ENCODE results near the gene SLC26A1.
A peak's percentile ranks its signal among the peaks of the same experiment; 100 is the strongest.
"Not testable (repeated sequence)": the region's sequence is repeated elsewhere in the genome, so short reads cannot be mapped to it uniquely, and the experiment has no call there.

The SLC26A1 gene

GRCh38 chr4:982814-983213 lies 10.4 kb downstream of the SLC26A1 start:
- no peak for DNase-seq (ENCODE audit: low spot score)

DNA sequence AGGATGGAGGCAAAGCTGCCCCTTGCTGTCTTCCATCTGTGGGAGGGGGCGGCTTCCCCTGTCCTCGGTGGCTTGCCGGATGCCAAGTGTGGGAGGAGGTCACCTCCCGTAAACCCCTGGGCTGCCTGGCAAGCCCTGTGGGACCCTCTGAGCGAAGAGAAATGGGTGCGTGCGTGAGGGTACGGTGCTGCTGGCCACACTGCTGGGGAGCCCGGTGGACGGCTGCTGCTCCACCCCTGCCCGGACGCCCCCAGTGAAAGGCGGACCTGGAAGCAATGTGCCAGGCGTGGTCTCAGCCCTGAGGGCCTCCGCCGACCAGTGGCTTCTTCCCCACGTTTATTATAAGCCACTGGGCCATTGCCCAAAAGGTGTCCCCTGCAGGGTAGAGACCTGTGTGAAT lies 10.9 kb downstream of the SLC26A1 start:
- DNase-seq (ENCODE audit: low spot score) = no peak

DNA sequence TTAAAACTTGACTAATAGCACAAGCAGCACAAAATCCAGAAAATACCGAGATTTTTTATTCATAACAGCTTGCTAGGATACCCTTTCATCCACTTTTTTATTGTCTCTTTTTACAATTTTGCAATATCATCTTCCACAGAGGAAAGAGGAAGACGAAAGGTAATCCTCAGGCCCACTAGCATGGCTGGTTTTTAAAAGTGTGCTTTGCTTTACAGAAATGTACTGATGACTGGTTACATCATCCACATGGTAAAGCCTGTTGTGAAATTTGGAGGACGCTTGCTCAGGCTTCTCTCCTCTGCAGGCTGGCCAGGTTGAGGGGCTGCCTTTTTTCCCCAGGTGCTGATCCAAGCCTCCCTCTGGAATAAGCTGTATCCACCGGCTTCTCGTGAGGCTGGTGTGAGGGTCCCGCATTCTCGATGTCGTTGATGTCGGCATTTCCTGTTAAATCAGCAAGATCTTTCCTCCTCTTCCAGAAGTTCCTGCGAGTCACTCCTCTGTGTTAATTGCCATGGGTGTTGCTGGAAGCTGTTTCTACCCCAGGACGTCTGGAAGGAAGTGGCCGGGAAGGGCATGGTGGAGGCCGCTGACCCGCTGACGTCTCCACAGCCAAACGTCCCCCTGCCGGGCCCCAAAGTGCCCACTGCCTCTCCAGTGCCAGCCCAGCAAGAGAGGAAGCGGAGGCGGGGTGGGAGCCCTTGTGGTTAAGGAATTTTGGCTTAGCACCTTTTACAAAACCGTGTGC lies 14.1 kb downstream of the SLC26A1 start:
- DNase-seq (ENCODE audit: low spot score) = no peak

GRCh38 chr4:976016-976415 lies 17.2 kb downstream of the SLC26A1 start:
- not testable (repeated sequence) for DNase-seq (ENCODE audit: low spot score)

- DNase-seq (ENCODE audit: low spot score) = no peak
These were observed 18.5 kb downstream of the SLC26A1 start for GRCh38 chr4:974668-975067.

GRCh38 chr4:973431-974397 lies 19.5 kb downstream of the SLC26A1 start, which contains the start of gene DGKQ:
DGKQ (minus strand) TSS chr4:973569; CDS start chr4:973482, 87 bp downstream.
- DNase-seq (ENCODE audit: low spot score) = peak; percentile 100

DNA sequence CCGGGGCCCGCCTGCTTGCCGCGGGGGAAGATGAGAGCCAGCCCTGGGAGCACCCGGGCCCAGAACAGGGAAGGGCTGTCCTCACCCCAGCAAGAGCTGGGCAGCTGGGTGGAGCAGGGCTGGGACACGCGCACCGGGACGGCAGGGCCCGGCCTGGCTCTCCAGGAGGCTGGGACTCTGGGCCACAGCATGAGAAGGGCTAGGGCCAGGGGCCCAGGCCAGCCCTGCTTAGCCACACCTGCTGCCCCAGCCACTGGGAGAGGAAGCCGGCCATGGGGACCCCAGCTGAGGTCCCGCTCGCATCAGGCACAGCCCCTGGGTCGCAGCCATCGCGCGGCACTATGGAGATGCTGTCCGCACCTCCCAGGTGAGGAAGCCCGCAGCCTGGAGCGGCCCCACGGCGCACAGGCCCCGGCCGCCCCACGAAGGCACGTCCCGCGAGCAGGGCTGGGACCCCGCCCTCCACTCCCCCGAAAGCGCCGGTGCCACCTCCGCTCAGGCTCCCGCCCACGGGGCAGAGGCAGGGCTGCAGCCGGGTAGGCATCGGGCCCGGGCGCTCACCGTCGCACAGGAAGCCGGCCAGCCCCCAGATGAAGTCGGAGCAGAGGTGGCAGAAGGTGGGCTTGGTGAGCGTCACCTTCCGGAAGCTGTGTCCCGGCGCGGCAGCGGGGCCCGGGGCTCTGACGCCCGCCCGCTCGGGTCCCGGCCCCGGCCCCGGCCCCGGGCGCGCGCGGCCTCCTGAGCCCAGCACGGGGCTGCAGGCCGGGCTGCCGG lies 20.4 kb downstream of the SLC26A1 start:
- peak; percentile 65 for DNase-seq (ENCODE audit: low spot score)

- no peak for DNase-seq (ENCODE audit: low spot score)
These were observed 21.3 kb downstream of the SLC26A1 start for GRCh38 chr4:971666-972500.

DNA sequence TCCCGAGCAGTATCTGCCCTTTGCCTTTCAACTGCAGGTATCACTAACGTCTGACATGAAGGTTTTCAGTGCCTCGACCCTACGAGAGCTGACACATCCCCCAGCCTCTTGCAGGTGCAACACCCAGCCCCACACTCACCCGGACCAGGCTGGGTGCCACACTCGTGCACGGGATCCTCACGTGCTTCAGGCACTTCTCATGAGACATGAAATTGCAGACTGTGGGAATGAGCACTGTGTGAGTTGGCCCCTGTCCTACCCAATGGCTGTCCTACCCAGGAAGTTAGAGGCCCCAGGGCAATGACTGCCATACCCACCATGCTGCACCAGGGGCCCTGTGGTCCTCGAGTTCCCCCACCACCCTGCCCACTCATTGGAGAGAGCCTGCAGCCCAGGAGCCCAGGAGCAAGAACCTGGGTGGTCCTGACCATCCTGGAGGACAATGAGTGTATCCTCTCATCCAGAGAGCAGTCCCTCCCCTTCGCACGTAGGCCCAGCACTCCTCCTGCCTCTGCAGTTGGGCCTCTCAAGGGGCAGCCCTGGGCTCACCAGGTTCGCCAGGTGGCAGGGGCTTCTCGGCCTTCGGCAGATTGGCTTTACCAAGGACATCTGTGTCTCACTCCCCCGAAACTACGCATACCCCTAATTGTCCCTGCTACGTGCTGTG lies 22.2 kb downstream of the SLC26A1 start:
- DNase-seq (ENCODE audit: low spot score) = no peak

DNA sequence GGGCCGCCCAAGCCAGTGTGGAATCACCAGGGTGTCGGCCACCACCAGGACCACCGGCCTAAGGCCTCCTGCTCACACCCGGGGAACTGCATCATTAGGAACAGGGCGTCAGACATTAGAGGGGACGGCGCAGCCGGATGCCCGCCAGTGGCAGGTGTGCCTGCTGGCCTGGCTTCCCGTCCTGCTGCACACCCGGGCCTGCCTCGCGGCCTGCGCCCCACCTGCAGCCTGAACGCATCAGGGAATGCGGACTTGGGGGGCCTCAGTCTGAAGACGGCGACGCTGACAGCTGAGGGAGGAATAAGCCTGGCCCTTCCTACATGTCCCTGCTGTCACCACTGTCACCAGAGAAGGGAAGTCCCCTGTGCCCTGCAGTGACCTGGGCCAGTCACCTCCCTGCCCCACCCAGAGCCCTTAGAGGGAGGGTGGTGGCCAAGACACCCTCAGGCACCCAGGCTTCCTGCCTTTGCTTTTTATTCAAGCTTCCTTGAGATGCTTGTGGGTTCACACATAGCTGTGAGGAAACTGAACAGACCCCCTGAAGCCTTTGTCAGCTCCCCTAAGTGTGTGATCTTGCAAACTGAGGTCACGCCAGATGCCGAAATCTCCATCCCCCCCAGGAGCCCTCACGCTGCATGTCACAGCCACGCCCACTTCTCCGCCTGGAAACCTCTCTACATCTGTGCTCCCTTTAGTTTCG lies 23.0 kb downstream of the SLC26A1 start:
- no peak for DNase-seq (ENCODE audit: low spot score)

DNA sequence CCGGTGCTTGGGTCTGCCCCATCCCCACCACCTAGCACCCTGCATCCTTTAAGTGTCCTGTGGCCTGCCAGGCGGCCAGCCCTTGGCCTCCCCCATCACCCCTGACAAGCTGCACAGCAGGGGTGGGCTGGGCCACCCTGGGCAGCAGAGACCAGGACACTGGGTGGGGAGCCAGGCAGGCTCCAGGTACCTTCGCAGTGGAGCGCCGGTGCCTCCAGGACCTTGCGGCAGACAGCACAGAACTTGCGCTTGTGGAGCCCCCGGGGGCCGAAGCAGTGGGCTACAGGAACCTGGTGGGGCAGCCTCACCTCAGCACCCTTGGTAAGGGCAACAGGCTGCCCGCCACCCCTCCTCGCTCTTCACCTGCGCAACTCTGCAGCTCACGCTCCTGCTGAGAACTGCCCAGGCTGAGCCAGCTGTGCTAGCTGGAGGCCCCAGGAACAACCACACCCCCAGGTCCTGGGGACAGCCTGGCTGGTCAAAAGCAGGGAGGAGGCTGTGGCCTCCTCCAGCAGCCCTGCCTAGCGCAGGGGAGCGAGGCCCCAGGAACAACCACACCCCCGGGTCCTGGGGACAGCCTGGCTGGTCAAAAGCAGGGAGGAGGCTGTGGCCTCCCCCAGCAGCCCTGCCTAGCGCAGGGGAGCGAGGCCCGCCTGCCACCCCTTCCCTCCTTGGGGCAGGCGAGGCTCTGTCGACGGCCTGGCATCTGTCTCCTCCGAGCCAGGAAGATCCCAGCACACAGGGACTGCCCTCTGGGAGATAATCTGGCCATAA lies 24.4 kb downstream of the SLC26A1 start:
- DNase-seq (ENCODE audit: low spot score) = no peak

GRCh38 chr4:968221-968620 lies 25.0 kb downstream of the SLC26A1 start:
- DNase-seq (ENCODE audit: low spot score) = no peak

DNA sequence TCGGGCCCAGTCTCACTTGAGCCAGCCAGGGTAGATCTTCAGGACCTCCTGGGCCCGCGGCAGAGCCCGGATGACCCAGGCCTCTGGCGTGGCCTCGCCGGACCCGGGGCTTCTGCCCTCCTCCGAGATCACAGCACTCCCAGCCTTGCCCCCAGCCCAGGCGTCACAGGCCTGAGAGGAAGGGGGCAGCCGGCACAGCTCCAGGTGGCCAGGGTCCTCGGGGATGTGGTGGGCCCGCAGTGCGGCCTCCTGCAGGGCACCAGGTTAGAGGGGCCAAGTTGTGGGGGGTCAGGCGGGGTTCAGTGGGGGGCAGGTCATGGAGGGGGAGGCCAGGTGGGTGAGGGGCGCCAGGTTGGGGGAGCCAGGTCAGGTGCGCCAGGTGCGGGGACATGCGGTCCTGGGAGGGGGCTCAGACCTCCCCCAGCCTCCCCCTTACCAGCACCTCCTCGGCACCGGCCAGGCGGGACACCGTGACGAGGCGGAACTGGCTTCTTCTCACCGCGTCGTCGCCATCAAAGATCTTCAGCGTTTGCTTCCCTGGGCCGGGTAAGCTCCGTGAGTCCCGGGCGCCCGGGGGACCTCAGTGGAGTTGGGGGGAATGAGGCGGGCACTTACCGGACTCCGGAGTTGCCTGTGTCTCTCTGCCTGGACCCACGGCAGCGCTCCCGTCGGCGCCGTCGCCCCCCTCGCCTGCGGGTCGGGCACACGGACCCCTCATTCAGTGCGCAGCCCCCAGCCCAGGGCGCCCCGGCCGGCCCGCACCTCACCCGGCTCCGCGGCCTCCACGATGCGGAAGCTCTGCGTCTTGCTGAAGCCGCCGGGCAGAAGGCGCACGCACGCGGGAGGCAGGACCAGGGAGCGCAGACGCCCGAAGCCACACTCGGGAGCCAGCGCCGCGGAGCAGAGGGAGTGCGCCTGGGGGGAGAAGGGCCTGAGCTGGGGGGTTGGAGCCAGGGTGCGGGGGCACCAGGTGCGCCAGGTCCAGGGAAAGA lies 25.8 kb downstream of the SLC26A1 start:
- DNase-seq (ENCODE audit: low spot score) = no peak

GRCh38 chr4:966266-967112 lies 26.7 kb downstream of the SLC26A1 start:
- DNase-seq (ENCODE audit: low spot score) = no peak

DNA sequence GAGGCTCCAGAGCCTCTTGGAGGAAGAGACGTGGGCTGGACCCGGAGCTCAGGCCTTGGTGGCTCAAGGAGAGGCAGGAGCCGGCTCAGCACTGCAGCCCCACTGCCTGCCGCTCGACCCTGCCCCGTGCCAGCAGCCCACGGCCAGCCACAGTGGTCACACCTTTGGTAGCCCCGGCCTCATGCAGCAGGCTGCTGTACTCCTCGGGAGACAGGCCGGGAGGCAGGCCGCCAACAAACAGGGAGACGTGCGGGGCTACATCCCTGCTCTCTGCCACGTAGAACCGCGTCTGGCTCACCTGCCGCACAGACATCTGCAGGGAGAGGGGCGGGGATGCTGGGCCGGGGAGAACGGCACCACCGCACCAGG lies 27.5 kb downstream of the SLC26A1 start:
- DNase-seq (ENCODE audit: low spot score) = no peak

- DNase-seq (ENCODE audit: low spot score) = no peak
These were observed 28.0 kb downstream of the SLC26A1 start for GRCh38 chr4:965048-965765.

Measured in iPS-NIHi11 (cell line).